Aorta (tissue), 5 donors: Measurements from ENCODE around the gene IHH. TPM values are rescaled to one million over a fixed set of nuclear protein-coding genes. Genes with fewer than 3 reads are reported as not detected.

ENCODE experiments used
- ATAC-seq: fragments of 200-7000 bp; cut with Tn5 transposase; one replicate; pipeline ENCODE4 v1.9.1; 2022; ENCODE audit warnings: moderate library complexity; ENCODE audit not compliant: low FRiP score
- DNase-seq, 2 donors: peaks; one replicate each; pipeline ENCODE4 v3.0.0-alpha.2; 2020
- H3K27ac ChIP-seq, 2 donors: one replicate each; pipeline ENCODE4 v1.5.1; 2013; ENCODE audit warnings: low read length in 2 of 2, mild to moderate bottlenecking in 2 of 2, moderate library complexity in 2 of 2, control low read depth in 1 of 2, inconsistent platforms in 1 of 2, low read depth in 1 of 2
- H3K27me3 ChIP-seq, 2 donors: one replicate each; pipeline ENCODE4 v1.6.1; 2013; ENCODE audit warnings: control low read depth in 1 of 2, low read length in 1 of 2, mild to moderate bottlenecking in 1 of 2, moderate library complexity in 1 of 2; ENCODE audit not compliant: insufficient read depth in 2 of 2, control insufficient read depth in 1 of 2
- H3K36me3 ChIP-seq, 2 donors: one replicate each; pipeline ENCODE4 v1.6.1; 2013; ENCODE audit warnings: control low read depth in 1 of 2, low read length in 1 of 2, mild to moderate bottlenecking in 1 of 2; ENCODE audit not compliant: insufficient read depth in 2 of 2, control insufficient read depth in 1 of 2
- H3K4me1 ChIP-seq, 2 donors: one replicate each; pipeline ENCODE4 v1.6.1; 2013; ENCODE audit warnings: low read length in 2 of 2, control low read depth in 1 of 2, mild to moderate bottlenecking in 1 of 2, moderate library complexity in 1 of 2; ENCODE audit not compliant: insufficient read depth in 2 of 2, control insufficient read depth in 1 of 2
- H3K4me3 ChIP-seq, 2 donors: one replicate each; pipeline ENCODE4 v1.5.1; 2013; ENCODE audit warnings: low read length in 2 of 2, control low read depth in 1 of 2, mild to moderate bottlenecking in 1 of 2
- H3K9me3 ChIP-seq: one replicate; pipeline ENCODE4 v1.6.1; 2013; ENCODE audit warnings: mild to moderate bottlenecking, low read length; ENCODE audit not compliant: control insufficient read depth
- WGBS, 2 donors: extraction: QIAGEN DNeasy Blood & Tissue Kit; methylation state at CpG; one replicate each; pipeline ENCODE4 v1.1.7; 2013; 5-methylcytosine and 5-hydroxymethylcytosine counted together
- intact Hi-C, 2 donors: fragments of 100-400 bp; cut with DNase I; formaldehyde crosslinking; loops; one replicate each; pipeline versions ENCODE4 v1.14.2 to v1.15.0; 2022
- polyA plus RNA-seq, 2 donors: library from polyadenylated mRNA; stranded (reverse); fragments of 200-250 nt; gene quantifications; one replicate each; pipeline ENCODE4 v1.2.3, GENCODE V29; 2013
- total RNA-seq, 2 donors: library from RNA; stranded (reverse); fragmentation: NEBNext Ultra II Directional; extraction: Animal tissue kit (Norgen Biotek cat#: 25700); gene quantifications; one replicate each; pipeline ENCODE4 v1.2.1, GENCODE V29; 2021
- donor health status: healthy with polysubstance abuse.
- donor health status: Bipolar disorder and iron deficiency.
- donor health status: DM: no; HTN: no; CAD: no.
- donor health status: DM: no; HTN: no; CAD: no.
- donor health status: DM: yes; HTN: yes; CAD: no.

Gene IHH
- total and polyA plus RNA-seq, 4 donors = 0.05 to 2.0 TPM; not detected in 2

DNA sequence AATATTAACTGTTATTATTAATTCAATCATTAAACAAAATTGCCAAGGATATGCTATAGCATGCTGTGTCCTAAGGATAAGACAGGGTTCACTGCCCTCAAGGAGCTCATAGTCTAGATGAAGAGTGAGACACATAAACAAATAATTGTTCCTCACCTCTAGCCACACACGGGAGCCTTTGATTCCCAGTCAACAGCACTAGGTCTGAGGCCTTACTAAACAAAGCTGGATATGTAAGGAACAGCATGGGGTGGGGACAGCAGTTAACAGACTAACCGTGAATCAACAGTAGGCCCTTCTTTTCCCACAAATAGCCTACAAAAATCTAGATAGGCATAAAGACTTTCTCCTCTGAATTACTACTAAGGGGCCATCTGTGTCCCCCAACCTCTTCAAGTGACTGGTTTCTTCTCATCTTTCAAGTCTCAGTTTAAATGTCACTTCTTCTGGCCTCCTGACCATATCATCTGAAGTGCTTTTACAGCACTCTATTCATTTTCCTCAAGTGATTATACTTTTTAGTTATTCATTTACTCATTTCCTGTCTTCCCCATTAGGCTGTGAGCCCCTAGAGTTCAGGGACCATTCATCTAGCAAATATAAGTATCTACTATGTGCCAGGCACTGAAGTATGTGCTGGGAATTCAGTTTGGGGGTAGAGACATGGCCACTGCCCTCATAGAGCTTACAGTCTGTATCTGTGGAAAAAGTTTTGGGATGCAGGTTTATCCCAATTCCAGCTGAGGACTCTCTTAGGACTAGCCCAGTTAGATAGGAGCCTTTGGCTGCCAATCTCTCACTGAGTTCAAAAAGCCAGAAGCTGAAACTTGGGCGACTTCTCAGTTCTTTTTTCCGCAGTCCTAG is 29.9 kb upstream of the IHH start:
- Histone ChIP-seq H3K36me3 (no peaks in the 10 kb centered on the region), H3K27me3 (no peaks in the 10 kb centered on the region), H3K9me3 (no peaks in the 10 kb centered on the region), H3K4me1 (no peaks in the 10 kb centered on the region), H3K4me3 (no peak overlapping the region), H3K27ac (no peak overlapping the region)
- WGBS, 2 donors = 73 to 82% methylated on average over 4 of the region's 4 CpGs
- DNase-seq (no peak), ATAC-seq (no peak)
- intact Hi-C loops = no loop called here

DNA sequence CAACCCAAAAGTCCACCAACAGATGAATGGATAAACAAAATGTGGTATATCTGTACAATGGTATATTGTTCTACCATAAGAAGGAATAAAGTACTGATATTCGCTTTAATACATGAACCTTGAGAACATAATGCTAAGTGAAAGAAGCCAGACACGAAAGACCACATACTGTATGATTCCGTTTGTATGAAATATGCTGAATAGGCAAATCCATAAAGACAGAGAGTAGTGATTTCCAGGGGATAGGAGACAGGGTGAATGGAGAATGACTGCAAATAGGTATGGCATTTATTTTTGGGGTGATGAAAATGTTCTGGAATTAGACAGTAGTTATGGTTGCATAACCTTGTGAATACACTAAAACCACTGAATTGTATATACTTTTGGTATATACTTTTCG is 28.6 kb upstream of the IHH start:
- no peak overlapping the region for H3K4me3 ChIP-seq
- H3K36me3 ChIP-seq = no peaks in the 10 kb centered on the region
- ATAC-seq (no peak), DNase-seq (no peak)
- no peaks in the 10 kb centered on the region for H3K9me3 ChIP-seq
- intact Hi-C loops = no loop called here
- H3K27ac ChIP-seq = no peak overlapping the region
- no peaks in the 10 kb centered on the region for H3K27me3 ChIP-seq
- WGBS, 2 donors = 97% methylated on average over 4 of the region's 4 CpGs
- no peaks in the 10 kb centered on the region for H3K4me1 ChIP-seq

DNA sequence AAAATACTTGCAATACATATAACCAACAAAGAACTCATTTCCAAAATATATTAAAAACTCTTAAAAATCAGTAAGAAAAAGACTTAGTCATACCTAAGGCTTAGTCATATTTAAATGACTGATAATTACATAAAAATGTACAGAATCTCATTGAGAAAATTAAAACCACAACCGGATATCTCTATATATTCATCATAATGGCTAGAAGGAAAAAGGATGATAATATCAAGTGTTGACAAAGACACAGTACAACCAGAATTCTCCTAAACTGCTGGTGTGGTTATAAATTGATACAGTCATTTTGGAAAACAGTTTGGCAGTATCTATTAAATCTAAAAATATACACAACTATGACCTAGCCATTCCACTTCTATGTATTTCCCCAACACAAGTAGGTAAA is 27.1 kb upstream of the IHH start:
- H3K9me3 ChIP-seq = no peaks in the 10 kb centered on the region
- WGBS, 2 donors = 95 to 97% methylated on average over 1 of the region's 1 CpG
- H3K27me3 ChIP-seq = no peaks in the 10 kb centered on the region
- H3K36me3 ChIP-seq = no peaks in the 10 kb centered on the region
- H3K27ac ChIP-seq = no peak overlapping the region
- no peaks in the 10 kb centered on the region for H3K4me1 ChIP-seq
- ATAC-seq = no peak
- intact Hi-C loops = no loop called here
- H3K4me3 ChIP-seq = no peak overlapping the region
- no peak for DNase-seq

DNA sequence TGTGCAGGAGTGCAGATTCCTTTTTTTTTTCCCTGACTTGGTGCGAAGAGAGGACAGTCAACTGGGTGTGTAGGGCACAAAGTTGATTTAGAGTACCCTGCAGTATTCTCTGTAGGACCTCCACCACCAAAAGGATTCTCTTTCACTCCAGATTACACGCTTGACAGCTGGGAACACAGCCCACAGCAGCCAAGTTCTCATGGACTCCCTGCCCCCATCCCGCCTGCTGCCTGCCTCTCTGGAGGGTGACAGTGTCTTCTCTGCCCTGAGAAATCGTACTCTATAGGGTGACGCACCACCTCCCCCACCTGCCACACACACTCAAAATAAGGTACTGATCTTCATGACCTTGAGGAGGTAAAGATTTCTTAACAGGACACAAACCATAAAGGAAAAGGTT is 26.6 kb upstream of the IHH start:
- Histone ChIP-seq H3K27ac (no peak overlapping the region), H3K4me3 (no peak overlapping the region), H3K9me3 (no peaks in the 10 kb centered on the region), H3K4me1 (no peaks in the 10 kb centered on the region), H3K36me3 (no peaks in the 10 kb centered on the region), H3K27me3 (no peaks in the 10 kb centered on the region)
- DNase-seq (no peak), ATAC-seq (no peak)
- 85 to 91% methylated on average over 5 of the region's 5 CpGs for WGBS, 2 donors
- intact Hi-C loops = no loop called here

DNA sequence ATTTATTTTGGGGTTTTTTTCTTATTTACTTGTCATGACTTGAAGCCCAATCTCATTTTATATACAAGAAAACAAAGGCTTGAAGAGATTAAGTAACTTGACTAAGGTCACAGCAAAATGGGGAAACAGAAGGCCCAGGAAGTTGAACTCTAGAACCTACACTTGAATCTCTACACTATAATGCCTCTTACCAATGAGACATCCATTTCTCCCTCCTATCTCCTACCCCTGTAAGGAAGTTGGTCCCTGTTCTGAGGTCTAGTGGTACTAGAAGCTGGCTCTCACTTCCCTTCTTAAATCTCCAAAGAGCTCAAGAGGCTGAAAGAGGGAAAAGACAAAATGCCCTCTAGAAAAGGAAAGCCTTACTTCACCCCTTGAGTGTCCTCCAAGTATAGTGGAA is 25.5 kb upstream of the IHH start:
- ATAC-seq = no peak
- Histone ChIP-seq H3K9me3 (no peaks in the 10 kb centered on the region), H3K27me3 (no peaks in the 10 kb centered on the region), H3K4me3 (no peak overlapping the region), H3K27ac (no peak overlapping the region), H3K36me3 (no peaks in the 10 kb centered on the region), H3K4me1 (no peaks in the 10 kb centered on the region)
- intact Hi-C loops = no loop called here
- no peak for DNase-seq

DNA sequence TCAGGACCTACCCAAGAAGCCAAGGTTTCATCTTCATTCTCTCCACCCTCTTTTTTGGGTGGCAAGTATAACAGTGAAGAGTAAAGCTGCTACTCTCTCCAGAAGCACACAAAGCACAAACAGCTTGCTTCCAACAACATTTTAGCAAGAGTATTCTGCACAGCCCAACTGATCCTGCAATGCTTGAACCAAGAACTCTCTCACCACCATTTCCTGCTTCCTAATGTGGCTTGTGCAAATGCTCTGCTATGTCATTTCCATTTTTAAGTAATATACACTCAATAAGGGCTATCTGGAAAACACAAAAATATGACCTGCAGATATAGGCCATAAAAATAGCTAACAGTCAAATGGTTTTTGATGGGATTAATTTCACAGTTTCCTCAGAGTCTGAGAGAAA is 24.1 kb upstream of the IHH start:
- H3K4me3 ChIP-seq = no peak overlapping the region
- no peaks in the 10 kb centered on the region for H3K36me3 ChIP-seq
- no peak overlapping the region for H3K27ac ChIP-seq
- ATAC-seq (no peak), DNase-seq (no peak)
- no peaks in the 10 kb centered on the region for H3K4me1 ChIP-seq
- H3K27me3 ChIP-seq = no peaks in the 10 kb centered on the region
- H3K9me3 ChIP-seq = no peaks in the 10 kb centered on the region
- intact Hi-C loops = no loop called here

DNA sequence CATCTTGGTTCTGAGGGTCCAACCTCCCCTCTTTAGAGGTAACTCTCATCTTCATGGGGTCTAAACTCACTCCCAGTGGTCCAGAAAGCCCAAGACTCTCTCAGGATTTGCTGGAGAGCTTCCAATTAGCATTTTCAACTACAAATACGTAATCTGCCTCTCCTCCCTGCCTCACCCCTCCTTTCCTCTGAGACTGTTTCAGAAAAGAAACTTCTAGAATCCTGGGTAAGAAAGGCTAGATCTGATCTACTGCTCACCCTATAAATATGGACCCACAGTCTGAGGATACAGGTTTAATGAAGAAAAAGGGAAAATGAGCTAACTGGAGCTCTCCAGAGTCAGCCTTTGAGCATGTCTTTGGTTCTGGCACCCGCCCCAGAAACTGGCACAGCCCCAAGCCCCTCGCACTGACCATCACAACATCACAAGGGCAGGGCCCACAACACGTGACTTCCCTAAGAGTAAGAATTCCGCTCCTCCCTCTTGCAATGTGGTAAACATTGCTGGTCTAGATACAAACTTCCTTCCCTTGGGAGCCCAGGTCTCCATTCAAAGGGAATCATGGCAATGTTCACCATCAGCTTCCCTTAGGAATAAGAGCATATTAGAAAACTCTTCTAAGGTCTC is 21.7 kb upstream of the IHH start:
- DNase-seq (no peak), ATAC-seq (no peak)
- Histone ChIP-seq H3K9me3 (no peaks in the 10 kb centered on the region), H3K36me3 (no peaks in the 10 kb centered on the region), H3K4me3 (no peak overlapping the region), H3K27me3 (no peaks in the 10 kb centered on the region), H3K27ac (no peak overlapping the region), H3K4me1 (no peaks in the 10 kb centered on the region)
- intact Hi-C loops = no loop called here
- 77 to 80% methylated on average over 5 of the region's 5 CpGs for WGBS, 2 donors

DNA sequence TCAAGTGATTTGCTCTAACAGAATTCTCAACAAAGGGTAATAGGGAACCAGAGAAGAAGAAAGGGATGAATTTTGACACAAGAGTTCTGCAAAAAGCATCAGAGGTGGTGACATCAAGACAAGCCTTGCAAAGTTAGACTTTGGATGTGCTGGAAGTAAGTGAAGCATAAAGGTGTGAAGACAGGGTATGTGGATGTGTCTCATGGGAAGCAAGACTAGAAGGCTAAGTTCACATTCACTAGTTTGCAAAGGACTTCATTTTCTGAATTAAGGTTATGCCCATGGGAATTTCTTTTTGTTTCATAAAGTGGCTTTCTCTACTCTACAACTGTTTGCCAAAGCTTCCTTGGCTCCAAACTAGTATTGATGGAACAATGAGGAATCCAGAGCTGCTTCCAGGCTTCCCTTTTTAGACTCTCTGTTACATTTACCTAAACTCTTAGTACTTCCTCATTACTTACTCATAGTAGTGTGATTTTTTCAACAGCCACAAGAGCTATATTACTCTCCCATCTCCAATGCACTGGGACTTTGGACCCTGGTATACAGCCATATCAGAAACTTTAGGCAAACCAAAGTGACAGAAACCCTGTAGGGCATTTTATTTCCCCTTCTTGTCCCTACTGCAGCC is 21.1 kb upstream of the IHH start:
- DNase-seq (no peak), ATAC-seq (no peak)
- Histone ChIP-seq H3K27me3 (no peaks in the 10 kb centered on the region), H3K27ac (no peak overlapping the region), H3K4me3 (no peak overlapping the region), H3K36me3 (peaks cover 0 to 3% of the 10 kb centered on the region in 2 donors), H3K4me1 (no peaks in the 10 kb centered on the region), H3K9me3 (no peaks in the 10 kb centered on the region)
- intact Hi-C loops = no loop called here

DNA sequence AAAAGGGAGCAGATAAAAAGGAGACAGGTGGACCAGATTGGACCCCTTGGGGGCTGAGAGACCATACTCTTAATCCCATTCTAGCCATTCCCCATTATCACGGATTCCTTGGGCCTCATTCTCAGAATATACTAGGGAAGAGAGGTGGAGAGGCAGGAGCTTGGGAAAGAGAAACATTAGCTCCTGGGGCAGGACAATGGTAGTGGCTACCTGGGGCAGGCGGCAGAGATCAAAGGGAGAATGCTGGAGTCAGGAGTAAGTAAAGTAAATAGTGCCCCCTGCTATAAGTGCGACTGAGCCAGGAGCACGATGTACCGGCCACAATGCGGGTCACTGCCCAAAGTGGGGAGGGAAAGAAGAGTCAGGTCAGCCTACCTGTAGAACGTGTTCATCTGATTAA is 20.4 kb upstream of the IHH start:
- WGBS, 2 donors = 90 to 91% methylated on average over 7 of the region's 7 CpGs
- H3K27ac ChIP-seq = no peak overlapping the region
- H3K9me3 ChIP-seq = no peaks in the 10 kb centered on the region
- H3K36me3 ChIP-seq = peaks cover 0 to 7% of the 10 kb centered on the region in 2 donors
- intact Hi-C loops = no loop called here
- H3K27me3 ChIP-seq = no peaks in the 10 kb centered on the region
- DNase-seq (no peak), ATAC-seq (no peak)
- H3K4me1 ChIP-seq = no peaks in the 10 kb centered on the region
- no peak overlapping the region for H3K4me3 ChIP-seq
